Natural killer cell (primary cell): ENCODE measurements around the gene SMARCA4. TPM values are rescaled to one million over a fixed set of nuclear protein-coding genes. Genes with fewer than 3 reads are reported as not detected.

Experiments used
- ATAC-seq, 3 donors: fragments of 150-1000 bp in 2 of 3; fragments of 200-7000 bp in 1 of 3; cut with Tn5 transposase; 1 replicate in 1 of 3; 2 replicates in 2 of 3; pipeline ENCODE4 v1.10.0; 2021; ENCODE audit warnings: mild to moderate bottlenecking in 2 of 3, moderate library complexity in 2 of 3
- DNase-seq, 2 donors: peaks; one replicate each; pipeline versions ENCODE4 v3.0.0 to v3.0.0-alpha.2; 2013 to 2021; ENCODE audit warnings: mixed read lengths in 1 of 2
- H3K27ac ChIP-seq: one replicate; pipeline ENCODE4 v1.5.1; 2013; ENCODE audit warnings: mild to moderate bottlenecking, low read length
- H3K27me3 ChIP-seq: one replicate; pipeline ENCODE4 v1.6.1; 2013; ENCODE audit warnings: low read length; ENCODE audit not compliant: control insufficient read depth, insufficient read depth
- H3K36me3 ChIP-seq: one replicate; pipeline ENCODE4 v1.6.1; 2013; ENCODE audit warnings: low read length; ENCODE audit not compliant: control insufficient read depth, insufficient read depth
- H3K4me1 ChIP-seq: one replicate; pipeline ENCODE4 v1.6.1; 2013; ENCODE audit warnings: low read length; ENCODE audit not compliant: control insufficient read depth, insufficient read depth
- H3K4me3 ChIP-seq: one replicate; pipeline ENCODE4 v1.5.1; 2013; ENCODE audit warnings: low read length
- H3K9me3 ChIP-seq: one replicate; pipeline ENCODE4 v1.6.1; 2013; ENCODE audit warnings: low read length; ENCODE audit not compliant: control insufficient read depth, insufficient read depth
- H3K27ac Mint-ChIP-seq, 2 donors: one replicate each; pipeline ENCODE4 v1.8.0; 2022; ENCODE audit warnings: mild to moderate bottlenecking in 2 of 2, mixed read lengths in 2 of 2, moderate library complexity in 1 of 2
- H3K27me3 Mint-ChIP-seq, 2 donors: one replicate each; pipeline ENCODE4 v1.8.0; 2022; ENCODE audit warnings: low read depth in 2 of 2, mixed read lengths in 2 of 2
- H3K36me3 Mint-ChIP-seq: one replicate; pipeline ENCODE4 v1.8.0; 2022; ENCODE audit warnings: mixed read lengths
- H3K4me1 Mint-ChIP-seq, 2 donors: one replicate each; pipeline ENCODE4 v1.8.0; 2022; ENCODE audit warnings: mixed read lengths in 2 of 2
- H3K4me3 Mint-ChIP-seq: one replicate; pipeline ENCODE4 v1.8.0; 2022; ENCODE audit warnings: mild to moderate bottlenecking, moderate library complexity, mixed read lengths
- H3K9me3 Mint-ChIP-seq, 2 donors: one replicate each; pipeline ENCODE4 v1.8.0; 2022; ENCODE audit warnings: mixed read lengths in 2 of 2
- CTCF ChIP-seq: fragments of 200-600 bp; IDR thresholded peaks from one replicate; pipeline ENCODE4 v1.8.0; 2022; ENCODE audit warnings: antibody characterized with exemption
- WGBS: methylation state at CpG from one replicate; pipeline ENCODE4 v1.1.7; 2013; ENCODE audit warnings: missing lambda C conversion rate; ENCODE audit not compliant: insufficient coverage; 5-methylcytosine and 5-hydroxymethylcytosine counted together
- intact Hi-C: fragments of 100-400 bp; cut with micrococcal nuclease; formaldehyde crosslinking; loops from one replicate; pipeline ENCODE4 v1.14.2; 2022
- total RNA-seq, 4 donors: library from RNA; stranded (reverse); fragments of 120-200 nt in 1 of 4; gene quantifications; one replicate each; pipeline versions ENCODE4 v1.2.3 to v1.2.4, GENCODE V29; 2013 to 2022

SMARCA4 gene
- total RNA-seq, 3 donors from 2014 or later (not counting 1 experiment from before 2014, with no cell fraction given): 85.4 to 96.1 (median 93.6) TPM

- Mint-ChIP-seq H3K4me3 (no peak overlapping the region), H3K36me3 (peaks cover 6% of the 10 kb centered on the region), H3K27ac (no peak overlapping the region), H3K4me1 (no peaks in the 10 kb centered on the region), H3K9me3 (no peaks in the 10 kb centered on the region), H3K27me3 (no peaks in the 10 kb centered on the region)
- Histone ChIP-seq H3K27me3 (no peaks in the 10 kb centered on the region), H3K4me1 (no peaks in the 10 kb centered on the region), H3K9me3 (no peaks in the 10 kb centered on the region), H3K27ac (no peak overlapping the region), H3K36me3 (peaks cover 82% of the 10 kb centered on the region), H3K4me3 (no peak overlapping the region)
- 97% methylated on average over 23 of the region's 23 CpGs for WGBS
- TF ChIP-seq CTCF: no peak
- intact Hi-C loops: no loop called here
- no peak for DNase-seq
- no peak for ATAC-seq
Observed at GRCh38 chr19:11017275-11018035, 56.6 kb downstream of the SMARCA4 start.

- H3K36me3 Mint-ChIP-seq: peaks cover 6% of the 10 kb centered on the region
- no peaks in the 10 kb centered on the region for H3K27me3 Mint-ChIP-seq
- DNase-seq (no peak), ATAC-seq (no peak)
- intact Hi-C loops: no loop called here
- Histone ChIP-seq H3K4me3 (no peak overlapping the region), H3K9me3 (no peaks in the 10 kb centered on the region), H3K4me1 (no peaks in the 10 kb centered on the region), H3K27me3 (no peaks in the 10 kb centered on the region), H3K36me3 (peaks cover 82% of the 10 kb centered on the region), H3K27ac (no peak overlapping the region)
- H3K4me3 Mint-ChIP-seq: no peak overlapping the region
- no peaks in the 10 kb centered on the region for H3K4me1 Mint-ChIP-seq
- 98% methylated on average over 12 of the region's 12 CpGs for WGBS
- no peak overlapping the region for H3K27ac Mint-ChIP-seq
- TF ChIP-seq CTCF: no peak
- H3K9me3 Mint-ChIP-seq: no peaks in the 10 kb centered on the region
Observed at GRCh38 chr19:11018179-11018578, 57.3 kb downstream of the SMARCA4 start.

GRCh38 chr19:11018763-11019162 lies 57.9 kb downstream of the SMARCA4 start:
- WGBS: 88% methylated on average over 13 of the region's 13 CpGs
- Histone ChIP-seq H3K4me3 (no peak overlapping the region), H3K9me3 (no peaks in the 10 kb centered on the region), H3K4me1 (no peaks in the 10 kb centered on the region), H3K27me3 (no peaks in the 10 kb centered on the region), H3K36me3 (peaks cover 82% of the 10 kb centered on the region), H3K27ac (no peak overlapping the region)
- no peak for TF ChIP-seq CTCF
- ATAC-seq: no peak
- no peaks in the 10 kb centered on the region for H3K9me3 Mint-ChIP-seq
- no peaks in the 10 kb centered on the region for H3K27me3 Mint-ChIP-seq
- H3K36me3 Mint-ChIP-seq: peaks cover 6% of the 10 kb centered on the region
- no peak overlapping the region for H3K27ac Mint-ChIP-seq
- intact Hi-C loops: no loop called here
- H3K4me3 Mint-ChIP-seq: no peak overlapping the region
- H3K4me1 Mint-ChIP-seq: no peaks in the 10 kb centered on the region
- DNase-seq: no peak

- no peak overlapping the region for H3K4me3 Mint-ChIP-seq
- H3K27me3 ChIP-seq: no peaks in the 10 kb centered on the region
- no peak overlapping the region for H3K4me3 ChIP-seq
- no peak overlapping the region for H3K27ac ChIP-seq
- H3K27me3 Mint-ChIP-seq: no peaks in the 10 kb centered on the region
- intact Hi-C loops: no loop called here
- no peaks in the 10 kb centered on the region for H3K4me1 Mint-ChIP-seq
- H3K36me3 Mint-ChIP-seq: peaks cover 6% of the 10 kb centered on the region
- no peak for DNase-seq
- WGBS: 96% methylated on average over 21 of the region's 21 CpGs
- H3K4me1 ChIP-seq: no peaks in the 10 kb centered on the region
- H3K27ac Mint-ChIP-seq: no peak overlapping the region
- H3K9me3 Mint-ChIP-seq: no peaks in the 10 kb centered on the region
- no peak for ATAC-seq
- peaks cover 82% of the 10 kb centered on the region for H3K36me3 ChIP-seq
- no peak for TF ChIP-seq CTCF
- H3K9me3 ChIP-seq: no peaks in the 10 kb centered on the region
Observed at GRCh38 chr19:11019262-11019661, 58.4 kb downstream of the SMARCA4 start.
